Right lobe of liver (tissue), 6 donors: ENCODE results near the gene LRMDA. TPM values are rescaled to one million over a fixed set of nuclear protein-coding genes. Genes with fewer than 3 reads are reported as not detected.

Experiments used
- ATAC-seq, 4 donors: fragments of 200-7000 bp; cut with Tn5 transposase; one replicate each; pipeline ENCODE4 v1.9.1; 2020; ENCODE audit warnings: mild to moderate bottlenecking in 4 of 4, moderate library complexity in 4 of 4
- DNase-seq, 3 donors: peaks; one replicate each; pipeline ENCODE4 v3.0.0-alpha.2; 2020
- H3K27ac ChIP-seq, 3 donors: fragments of 200-600 bp; one replicate each; pipeline ENCODE4 v1.8.0; 2022
- H3K27me3 ChIP-seq, 2 donors: fragments of 200-600 bp; one replicate each; pipeline ENCODE4 v1.8.0; 2022
- H3K36me3 ChIP-seq, 4 donors: fragments of 200-600 bp; sonication (generic) in 1 of 4; one replicate each; pipeline versions ENCODE4 v1.5.1 to v1.8.0; 2017 to 2022; ENCODE audit warnings: control low read depth in 1 of 4
- H3K4me1 ChIP-seq, 4 donors: fragments of 200-600 bp; sonication (generic) in 1 of 4; one replicate each; pipeline versions ENCODE4 v1.5.1 to v1.8.0; 2017 to 2022; ENCODE audit warnings: control low read depth in 1 of 4
- H3K4me3 ChIP-seq, 3 donors: fragments of 200-600 bp; one replicate each; pipeline ENCODE4 v1.8.0; 2022
- H3K9me3 ChIP-seq, 4 donors: fragments of 200-600 bp; sonication (generic) in 1 of 4; one replicate each; pipeline versions ENCODE4 v1.5.1 to v1.8.0; 2017 to 2022; ENCODE audit warnings: control low read depth in 1 of 4
- CTCF ChIP-seq, 4 donors: fragments of 200-600 bp in 3 of 4; fragments of 450-650 bp in 1 of 4; IDR thresholded peaks; one replicate each; pipeline versions ENCODE4 v1.5.1 to v1.8.0; 2016 to 2022; ENCODE audit warnings: antibody characterized with exemption in 4 of 4, mild to moderate bottlenecking in 2 of 4
- POLR2A ChIP-seq: fragments of 450-650 bp; IDR thresholded peaks from one replicate; pipeline ENCODE4 v1.6.1; 2017; ENCODE audit warnings: antibody characterized with exemption, mild to moderate bottlenecking
- WGBS: methylation state at CpG from one replicate; pipeline ENCODE4 v1.1.6; 2018; ENCODE audit warnings: low coverage, low lambda C conversion rate; ENCODE audit not compliant: insufficient coverage; ENCODE audit errors: missing lambda C conversion rate; 5-methylcytosine and 5-hydroxymethylcytosine counted together
- intact Hi-C, 2 donors: fragments of 100-400 bp; cut with DNase I; formaldehyde crosslinking; loops; one replicate each; pipeline versions ENCODE4 v1.11.2 to v1.14.1; 2022
- total RNA-seq, 6 experiments: library from RNA; depleted of rRNA in 2 of 6; stranded (reverse); fragments of >200 nt in 2 of 6; fragmentation: NEBNext Ultra II Directional in 3 of 6; extraction: Animal tissue kit (Norgen Biotek cat#: 25700) in 3 of 6; gene quantifications; one replicate each; pipeline versions ENCODE4 v1.1.0 to v1.2.4, GENCODE V29; 2016 to 2023
- donor health status: DM: no; HTN: yes; CAD: no.
- donor health status: DM: no; HTN: no; CAD: no.
- donor health status: DM: no; HTN: no; CAD: no.
- donor health status: DM: no; HTN: yes; CAD: no.
- donor health status: DM: no; HTN: yes; CAD: no.

The LRMDA gene
- total RNA-seq, 6 experiments from 2014 or later = 9.9 to 19.9 (median 16.3) TPM

- TF ChIP-seq CTCF (IDR thresholded peaks at IDR 0.05) (no peak), POLR2A (no peak)
- WGBS = 44% methylated on average over 2 of the region's 2 CpGs
- intact Hi-C loops = no loop called here
- no peaks in the 10 kb centered on the region for H3K27me3 ChIP-seq
- DNase-seq (no peak), ATAC-seq (no peak)
- H3K4me3 ChIP-seq = no peak overlapping the region
- no peak overlapping the region for H3K27ac ChIP-seq
- no peaks in the 10 kb centered on the region for H3K9me3 ChIP-seq
- no peaks in the 10 kb centered on the region for H3K36me3 ChIP-seq
- H3K4me1 ChIP-seq = no peaks in the 10 kb centered on the region
These were observed 385.8 kb downstream of the LRMDA start for GRCh38 chr10:75817198-75817597.

GRCh38 chr10:75818552-75818951 is 387.1 kb downstream of the LRMDA start:
- Histone ChIP-seq H3K4me1 (no peaks in the 10 kb centered on the region), H3K27ac (no peak overlapping the region), H3K4me3 (no peak overlapping the region), H3K27me3 (no peaks in the 10 kb centered on the region), H3K36me3 (no peaks in the 10 kb centered on the region), H3K9me3 (no peaks in the 10 kb centered on the region)
- DNase-seq = no peak
- TF ChIP-seq CTCF (IDR thresholded peaks at IDR 0.05) = no peak
- no peak for TF ChIP-seq POLR2A
- no peak for ATAC-seq
- intact Hi-C loops = no loop called here
- 86% methylated on average over 3 of the region's 4 CpGs for WGBS

- H3K9me3 ChIP-seq = no peaks in the 10 kb centered on the region
- ATAC-seq (no peak), DNase-seq (no peak)
- no peaks in the 10 kb centered on the region for H3K4me1 ChIP-seq
- H3K27me3 ChIP-seq = no peaks in the 10 kb centered on the region
- no peaks in the 10 kb centered on the region for H3K36me3 ChIP-seq
- TF ChIP-seq CTCF (IDR thresholded peaks at IDR 0.05) = no peak
- TF ChIP-seq POLR2A = no peak
- intact Hi-C loops = no loop called here
- 74% methylated on average over 5 of the region's 5 CpGs for WGBS
- no peak overlapping the region for H3K4me3 ChIP-seq
- no peak overlapping the region for H3K27ac ChIP-seq
These were observed 393.8 kb downstream of the LRMDA start for GRCh38 chr10:75825235-75825634.

GRCh38 chr10:75825661-75826060 is 394.2 kb downstream of the LRMDA start:
- no peak for ATAC-seq
- intact Hi-C loops = no loop called here
- no peak for DNase-seq
- Histone ChIP-seq H3K4me3 (no peak overlapping the region), H3K36me3 (no peaks in the 10 kb centered on the region), H3K27ac (no peak overlapping the region), H3K9me3 (no peaks in the 10 kb centered on the region), H3K4me1 (no peaks in the 10 kb centered on the region), H3K27me3 (no peaks in the 10 kb centered on the region)
- TF ChIP-seq POLR2A (no peak), CTCF (IDR thresholded peaks at IDR 0.05) (no peak)
- 72% methylated on average over 3 of the region's 5 CpGs for WGBS

GRCh38 chr10:75826846-75827245 is 395.4 kb downstream of the LRMDA start:
- DNase-seq (no peak), ATAC-seq (no peak)
- intact Hi-C loops = no loop called here
- H3K9me3 ChIP-seq = no peaks in the 10 kb centered on the region
- H3K27me3 ChIP-seq = no peaks in the 10 kb centered on the region
- H3K4me1 ChIP-seq = no peaks in the 10 kb centered on the region
- TF ChIP-seq POLR2A (no peak), CTCF (IDR thresholded peaks at IDR 0.05) (no peak)
- no peak overlapping the region for H3K4me3 ChIP-seq
- WGBS = 72% methylated on average over 5 of the region's 5 CpGs
- H3K27ac ChIP-seq = no peak overlapping the region
- no peaks in the 10 kb centered on the region for H3K36me3 ChIP-seq
